Liver (tissue), 9 donors: ENCODE measurements around the gene NBPF20. TPM values are rescaled to one million over a fixed set of nuclear protein-coding genes. Genes with fewer than 3 reads are reported as not detected.
A peak's percentile ranks its signal among the peaks of the same experiment; 100 is the strongest.
"Not testable (repeated sequence)": the region's sequence is repeated elsewhere in the genome, so short reads cannot be mapped to it uniquely, and the experiment has no call there.

ENCODE experiments used
- DNase-seq: peaks from one replicate; pipeline ENCODE4 v3.0.0-alpha.2; 2017; ENCODE audit warnings: low spot score
- H3K27ac ChIP-seq, 2 donors: one replicate each; pipeline ENCODE4 v1.7.0; 2013; ENCODE audit warnings: inconsistent platforms in 2 of 2, low read length in 2 of 2, control low read depth in 1 of 2, low read depth in 1 of 2, mild to moderate bottlenecking in 1 of 2
- H3K27me3 ChIP-seq, 4 donors: one replicate each; pipeline versions ENCODE4 v1.6.1 to v1.7.0; 2013; ENCODE audit warnings: low read length in 3 of 4, inconsistent platforms in 1 of 4, mild to moderate bottlenecking in 1 of 4, moderate library complexity in 1 of 4; ENCODE audit not compliant: control insufficient read depth in 4 of 4, insufficient read depth in 4 of 4
- H3K36me3 ChIP-seq, 4 donors: one replicate each; pipeline versions ENCODE4 v1.6.1 to v1.7.0; 2013; ENCODE audit warnings: low read length in 3 of 4, mild to moderate bottlenecking in 3 of 4, low read depth in 1 of 4, moderate library complexity in 1 of 4; ENCODE audit not compliant: control insufficient read depth in 4 of 4, insufficient read depth in 3 of 4
- H3K4me1 ChIP-seq, 4 donors: one replicate each; pipeline versions ENCODE4 v1.6.1 to v1.7.0; 2013; ENCODE audit warnings: low read length in 3 of 4, mild to moderate bottlenecking in 3 of 4, moderate library complexity in 1 of 4; ENCODE audit not compliant: control insufficient read depth in 4 of 4, insufficient read depth in 4 of 4
- H3K4me3 ChIP-seq, 3 donors: one replicate each; pipeline versions ENCODE4 v1.6.1 to v1.7.0; 2013; ENCODE audit warnings: low read length in 3 of 3, control low read depth in 1 of 3, low read depth in 1 of 3, mild to moderate bottlenecking in 1 of 3
- H3K9ac ChIP-seq, 2 donors: one replicate each; pipeline ENCODE4 v1.7.0; 2013; ENCODE audit warnings: low read length in 2 of 2, mild to moderate bottlenecking in 2 of 2, moderate library complexity in 2 of 2, control low read depth in 1 of 2, low read depth in 1 of 2
- H3K9me3 ChIP-seq, 4 donors: one replicate each; pipeline versions ENCODE4 v1.6.1 to v1.7.0; 2013; ENCODE audit warnings: low read length in 3 of 4; ENCODE audit not compliant: control insufficient read depth in 4 of 4
- EGR1 ChIP-seq, 2 donors: IDR thresholded peaks; 2 replicates each; pipeline ENCODE4 v1.6.1; 2016 to 2018; ENCODE audit warnings: antibody characterized with exemption in 2 of 2, low read depth in 2 of 2
- FOXA1 ChIP-seq: IDR thresholded peaks from 2 replicates; pipeline ENCODE4 v1.6.1; 2016; ENCODE audit warnings: antibody characterized with exemption
- FOXA2 ChIP-seq: IDR thresholded peaks from 2 replicates; pipeline ENCODE4 v1.6.1; 2016; ENCODE audit warnings: antibody characterized with exemption
- GABPA ChIP-seq, 2 donors: IDR thresholded peaks in 1 of 2; conservative IDR thresholded peaks in 1 of 2; 2 replicates each; pipeline ENCODE4 v1.6.1; 2016; ENCODE audit warnings: antibody characterized with exemption in 2 of 2, mild to moderate bottlenecking in 1 of 2, moderate library complexity in 1 of 2
- HNF4A ChIP-seq, 2 donors: conservative IDR thresholded peaks; 2 replicates each; pipeline ENCODE4 v1.6.1; 2016; ENCODE audit warnings: antibody characterized with exemption in 2 of 2, mild to moderate bottlenecking in 2 of 2
- NR2F2 ChIP-seq: IDR thresholded peaks from 2 replicates; pipeline ENCODE4 v1.6.1; 2016; ENCODE audit warnings: antibody characterized with exemption
- RAD21 ChIP-seq, 2 donors: IDR thresholded peaks; 2 replicates each; pipeline ENCODE4 v1.6.1; 2016; ENCODE audit warnings: antibody characterized with exemption in 2 of 2, mild to moderate bottlenecking in 2 of 2
- RXRA ChIP-seq, 2 donors: IDR thresholded peaks; 2 replicates each; pipeline ENCODE4 v1.6.1; 2017 to 2018; ENCODE audit warnings: antibody characterized with exemption in 2 of 2, mild to moderate bottlenecking in 1 of 2
- TAF1 ChIP-seq: conservative IDR thresholded peaks from 2 replicates; pipeline ENCODE4 v1.6.1; 2016; ENCODE audit warnings: antibody characterized with exemption, mild to moderate bottlenecking
- YY1 ChIP-seq: IDR thresholded peaks from 2 replicates; pipeline ENCODE4 v1.6.1; 2016; ENCODE audit warnings: antibody characterized with exemption, mild to moderate bottlenecking
- ZBTB33 ChIP-seq: IDR thresholded peaks from 2 replicates; pipeline ENCODE4 v1.6.1; 2016; ENCODE audit warnings: antibody characterized with exemption
- WGBS: extraction: QIAGEN DNeasy Blood & Tissue Kit; methylation state at CpG from one replicate; pipeline ENCODE4 v1.1.7; 2013; 5-methylcytosine and 5-hydroxymethylcytosine counted together
- polyA plus RNA-seq, 2 donors: library from polyadenylated mRNA; stranded (reverse) in 1 of 2; unstranded in 1 of 2; fragments of 200-250 nt in 1 of 2; fragments of >200 nt in 1 of 2; fragmentation: Nextera tagmentation in 1 of 2; extraction: Ambion mirVana in 1 of 2; gene quantifications; one replicate each; pipeline versions ENCODE4 v1.2.1 to v1.2.3, GENCODE V29; 2013 to 2015
- total RNA-seq, 2 donors: library from RNA; depleted of rRNA; stranded (reverse); fragments of >200 nt; gene quantifications; one replicate each; pipeline ENCODE4 v1.2.3, GENCODE V29; 2014
- TF ChIP-seq, protein P1 (sequence below): IDR thresholded peaks from 2 replicates; pipeline ENCODE4 v1.6.1; 2016; ENCODE audit warnings: antibody characterized with exemption
- TF ChIP-seq, protein P2 (sequence below): fragments of 150-350 bp; IDR thresholded peaks from 2 replicates; pipeline ENCODE4 v1.5.1; 2017; ENCODE audit warnings: improper control_type of control experiment, low read depth, low read length; ENCODE audit not compliant: missing input control
- TF ChIP-seq, protein P3 (sequence below): IDR thresholded peaks from 2 replicates; pipeline ENCODE4 v1.6.1; 2016; ENCODE audit warnings: antibody characterized with exemption, mild to moderate bottlenecking
- donor health status: healthy.
- donor health status: healthy.
- donor health status: healthy.
- donor health status: healthy.
- donor health status: healthy.

Gene NBPF20
- 1 to 10 TPM in 1 of 2 donors, under 1 TPM in 1; 0.98 to 8.2 TPM for total RNA-seq
- polyA plus RNA-seq = 1 to 10 TPM; 1.6 to 2.4 TPM

GRCh38 chr1:145425436-145426029 lies at the start of gene NBPF20:
NBPF20 (minus strand) TSS chr1:145425603; CDS start chr1:145405272, 20,331 bp downstream.
- TF ChIP-seq, protein P1, sequence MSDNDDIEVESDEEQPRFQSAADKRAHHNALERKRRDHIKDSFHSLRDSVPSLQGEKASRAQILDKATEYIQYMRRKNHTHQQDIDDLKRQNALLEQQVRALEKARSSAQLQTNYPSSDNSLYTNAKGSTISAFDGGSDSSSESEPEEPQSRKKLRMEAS = no peak
- TF ChIP-seq EGR1 (IDR thresholded peaks at IDR 0.05; ENCODE audit: low read depth in 2 of 2) = no peak
- TF ChIP-seq, protein P2, sequence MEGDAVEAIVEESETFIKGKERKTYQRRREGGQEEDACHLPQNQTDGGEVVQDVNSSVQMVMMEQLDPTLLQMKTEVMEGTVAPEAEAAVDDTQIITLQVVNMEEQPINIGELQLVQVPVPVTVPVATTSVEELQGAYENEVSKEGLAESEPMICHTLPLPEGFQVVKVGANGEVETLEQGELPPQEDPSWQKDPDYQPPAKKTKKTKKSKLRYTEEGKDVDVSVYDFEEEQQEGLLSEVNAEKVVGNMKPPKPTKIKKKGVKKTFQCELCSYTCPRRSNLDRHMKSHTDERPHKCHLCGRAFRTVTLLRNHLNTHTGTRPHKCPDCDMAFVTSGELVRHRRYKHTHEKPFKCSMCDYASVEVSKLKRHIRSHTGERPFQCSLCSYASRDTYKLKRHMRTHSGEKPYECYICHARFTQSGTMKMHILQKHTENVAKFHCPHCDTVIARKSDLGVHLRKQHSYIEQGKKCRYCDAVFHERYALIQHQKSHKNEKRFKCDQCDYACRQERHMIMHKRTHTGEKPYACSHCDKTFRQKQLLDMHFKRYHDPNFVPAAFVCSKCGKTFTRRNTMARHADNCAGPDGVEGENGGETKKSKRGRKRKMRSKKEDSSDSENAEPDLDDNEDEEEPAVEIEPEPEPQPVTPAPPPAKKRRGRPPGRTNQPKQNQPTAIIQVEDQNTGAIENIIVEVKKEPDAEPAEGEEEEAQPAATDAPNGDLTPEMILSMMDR = no peak
- peak in 1 of 2 donors; percentile 11 for TF ChIP-seq RAD21 (IDR thresholded peaks at IDR 0.05)
- no peak for TF ChIP-seq HNF4A (conservative IDR thresholded peaks at IDR 0.05)
- no peak for TF ChIP-seq NR2F2
- TF ChIP-seq, protein P3, sequence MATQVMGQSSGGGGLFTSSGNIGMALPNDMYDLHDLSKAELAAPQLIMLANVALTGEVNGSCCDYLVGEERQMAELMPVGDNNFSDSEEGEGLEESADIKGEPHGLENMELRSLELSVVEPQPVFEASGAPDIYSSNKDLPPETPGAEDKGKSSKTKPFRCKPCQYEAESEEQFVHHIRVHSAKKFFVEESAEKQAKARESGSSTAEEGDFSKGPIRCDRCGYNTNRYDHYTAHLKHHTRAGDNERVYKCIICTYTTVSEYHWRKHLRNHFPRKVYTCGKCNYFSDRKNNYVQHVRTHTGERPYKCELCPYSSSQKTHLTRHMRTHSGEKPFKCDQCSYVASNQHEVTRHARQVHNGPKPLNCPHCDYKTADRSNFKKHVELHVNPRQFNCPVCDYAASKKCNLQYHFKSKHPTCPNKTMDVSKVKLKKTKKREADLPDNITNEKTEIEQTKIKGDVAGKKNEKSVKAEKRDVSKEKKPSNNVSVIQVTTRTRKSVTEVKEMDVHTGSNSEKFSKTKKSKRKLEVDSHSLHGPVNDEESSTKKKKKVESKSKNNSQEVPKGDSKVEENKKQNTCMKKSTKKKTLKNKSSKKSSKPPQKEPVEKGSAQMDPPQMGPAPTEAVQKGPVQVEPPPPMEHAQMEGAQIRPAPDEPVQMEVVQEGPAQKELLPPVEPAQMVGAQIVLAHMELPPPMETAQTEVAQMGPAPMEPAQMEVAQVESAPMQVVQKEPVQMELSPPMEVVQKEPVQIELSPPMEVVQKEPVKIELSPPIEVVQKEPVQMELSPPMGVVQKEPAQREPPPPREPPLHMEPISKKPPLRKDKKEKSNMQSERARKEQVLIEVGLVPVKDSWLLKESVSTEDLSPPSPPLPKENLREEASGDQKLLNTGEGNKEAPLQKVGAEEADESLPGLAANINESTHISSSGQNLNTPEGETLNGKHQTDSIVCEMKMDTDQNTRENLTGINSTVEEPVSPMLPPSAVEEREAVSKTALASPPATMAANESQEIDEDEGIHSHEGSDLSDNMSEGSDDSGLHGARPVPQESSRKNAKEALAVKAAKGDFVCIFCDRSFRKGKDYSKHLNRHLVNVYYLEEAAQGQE = no peak
- TF ChIP-seq TAF1 = no peak
- no peak for TF ChIP-seq GABPA (IDR thresholded peaks at IDR 0.05 in 1 of 2, conservative IDR thresholded peaks at IDR 0.05 in 1 of 2)
- no peak for TF ChIP-seq ZBTB33
- TF ChIP-seq FOXA2 = no peak
- TF ChIP-seq RXRA (IDR thresholded peaks at IDR 0.05) = peak in 1 of 2 donors; percentile 6
- TF ChIP-seq FOXA1 = no peak
- peak; percentile 20 for TF ChIP-seq YY1
- H3K36me3 ChIP-seq = no peaks in the 10 kb centered on the region
- peaks cover 0 to 2% (median 0%) of the 10 kb centered on the region in 4 donors for H3K27me3 ChIP-seq

GRCh38 chr1:145474837-145475368 lies 49.5 kb upstream of the NBPF20 start:
- not testable (repeated sequence) for DNase-seq, H3K27ac ChIP-seq, H3K36me3 ChIP-seq, H3K9me3 ChIP-seq, H3K9ac ChIP-seq, H3K4me3 ChIP-seq, H3K4me1 ChIP-seq, H3K27me3 ChIP-seq
- 40% methylated on average over 7 of the region's 8 CpGs for WGBS

More at GRCh38 chr1:145425436-145426029, at the start of gene NBPF20:
- DNase-seq = peak; percentile 73
- Histone ChIP-seq H3K9me3 (peaks cover 0 to 1% (median 0%) of the 10 kb centered on the region in 4 donors), H3K27ac (peak within 1 kb of the TSS; percentile 61 to 63), H3K9ac (peak within 1 kb of the TSS in 1 of 2 donors; percentile 54), H3K4me1 (peaks cover 0 to 9% (median 5%) of the 10 kb centered on the region in 4 donors), H3K4me3 (peak within 1 kb of the TSS; percentile 63 to 73 (median 65))
- 1% methylated on average over 50 of the region's 50 CpGs for WGBS

- not testable (repeated sequence) for H3K27ac ChIP-seq, H3K9me3 ChIP-seq, H3K4me1 ChIP-seq, DNase-seq, H3K27me3 ChIP-seq, H3K36me3 ChIP-seq, H3K4me3 ChIP-seq, H3K9ac ChIP-seq
- WGBS = 68% methylated on average over 1 of the region's 2 CpGs
Measured at GRCh38 chr1:145472731-145473130, 47.3 kb upstream of the NBPF20 start.

DNA sequence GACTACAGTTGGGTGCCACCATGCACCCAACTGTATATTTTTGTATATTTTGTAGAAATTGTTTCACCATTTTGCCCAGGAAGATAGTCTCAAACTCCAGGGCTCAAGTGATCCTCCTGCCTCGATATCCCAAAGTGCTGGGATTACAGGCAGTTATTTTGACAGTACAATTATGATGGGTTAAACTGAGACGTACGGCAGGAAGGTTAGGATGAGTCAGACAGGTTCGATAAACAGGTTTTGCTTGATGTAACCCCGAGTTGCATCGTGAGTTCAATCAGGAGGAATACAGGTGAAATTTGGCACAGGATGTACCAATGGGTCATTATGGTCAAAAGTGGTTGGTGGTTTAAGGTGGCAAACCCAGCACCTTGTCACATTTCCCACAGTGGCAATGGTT lies 46.0 kb upstream of the NBPF20 start:
- H3K9me3 ChIP-seq, DNase-seq, H3K27ac ChIP-seq, H3K4me3 ChIP-seq, H3K9ac ChIP-seq, H3K4me1 ChIP-seq, H3K27me3 ChIP-seq, H3K36me3 ChIP-seq: not testable (repeated sequence)
- WGBS = 78% methylated on average over 6 of the region's 6 CpGs
